GM23338 (cell line): ENCODE results near the gene ZNF470. TPM values are rescaled to one million over a fixed set of nuclear protein-coding genes. Genes with fewer than 3 reads are reported as not detected.

Experiments used
- ATAC-seq: fragments of 200-7000 bp; cut with Tn5 transposase; 3 replicates; pipeline ENCODE4 v1.9.1; 2020
- DNase-seq: peaks from one replicate; pipeline ENCODE4 v3.0.0-alpha.2; 2015; ENCODE audit warnings: low spot score
- H2AFZ ChIP-seq: fragments of 200-600 bp; sonication (generic); 2 replicates; pipeline ENCODE4 v1.8.0; 2016; ENCODE audit warnings: antibody characterized with exemption, mild to moderate bottlenecking, moderate library complexity
- H3F3A ChIP-seq: fragments of 200-600 bp; sonication (generic); replicated peaks from 2 replicates; pipeline ENCODE4 v1.8.0; 2017; ENCODE audit warnings: antibody characterized with exemption, mixed run types, low read depth
- H3K27ac ChIP-seq: fragments of 200-600 bp; sonication (generic); 2 replicates; pipeline ENCODE4 v1.6.1; 2016; ENCODE audit warnings: low read depth
- H3K27me3 ChIP-seq: fragments of 200-600 bp; sonication (generic); 2 replicates; pipeline ENCODE4 v1.8.0; 2016; ENCODE audit warnings: mild to moderate bottlenecking, mixed run types, moderate library complexity; ENCODE audit not compliant: insufficient read depth
- H3K36me3 ChIP-seq: fragments of 200-600 bp; sonication (generic); 2 replicates; pipeline ENCODE4 v1.8.0; 2016; ENCODE audit warnings: mild to moderate bottlenecking; ENCODE audit not compliant: insufficient read depth
- H3K4me1 ChIP-seq: fragments of 200-600 bp; sonication (generic); 2 replicates; pipeline ENCODE4 v1.8.0; 2016; ENCODE audit warnings: mild to moderate bottlenecking, moderate library complexity; ENCODE audit not compliant: insufficient read depth
- H3K4me2 ChIP-seq: fragments of 200-600 bp; sonication (generic); 2 replicates; pipeline ENCODE4 v1.7.1; 2017; ENCODE audit warnings: mixed run types
- H3K4me3 ChIP-seq: fragments of 200-600 bp; sonication (generic); 2 replicates; pipeline ENCODE4 v1.6.1; 2016; ENCODE audit warnings: mixed run types
- H3K79me2 ChIP-seq: fragments of 200-600 bp; sonication (generic); replicated peaks from 2 replicates; pipeline ENCODE4 v1.8.0; 2017; ENCODE audit warnings: mild to moderate bottlenecking; ENCODE audit not compliant: insufficient read depth
- H3K9me2 ChIP-seq: fragments of 200-600 bp; sonication (generic); 2 replicates; pipeline ENCODE4 v1.8.0; 2017; ENCODE audit not compliant: insufficient read depth
- H4K20me1 ChIP-seq: fragments of 200-600 bp; sonication (generic); replicated peaks from 2 replicates; pipeline ENCODE4 v1.8.0; 2017; ENCODE audit warnings: mild to moderate bottlenecking; ENCODE audit not compliant: insufficient read depth
- H3K27ac Mint-ChIP-seq: 2 replicates; pipeline ENCODE4 v1.8.0; 2020; ENCODE audit warnings: inconsistent platforms, mild to moderate bottlenecking, moderate library complexity, mixed read lengths
- H3K27me3 Mint-ChIP-seq: 3 replicates; pipeline ENCODE4 v1.8.0; 2022; ENCODE audit warnings: low read depth, mild to moderate bottlenecking, moderate library complexity, mixed read lengths, inconsistent platforms; ENCODE audit not compliant: insufficient read depth, poor library complexity
- H3K36me3 Mint-ChIP-seq: 3 replicates; pipeline ENCODE4 v1.8.0; 2021; ENCODE audit warnings: low read depth, mild to moderate bottlenecking, inconsistent platforms, moderate library complexity, mixed read lengths
- H3K4me1 Mint-ChIP-seq: 3 replicates; pipeline ENCODE4 v1.8.0; 2020; ENCODE audit warnings: mild to moderate bottlenecking, inconsistent platforms, mixed read lengths
- H3K4me3 Mint-ChIP-seq: 3 replicates; pipeline ENCODE4 v1.8.0; 2021; ENCODE audit warnings: moderate library complexity, mild to moderate bottlenecking, inconsistent platforms, mixed read lengths
- H3K9me3 Mint-ChIP-seq: 3 replicates; pipeline ENCODE4 v1.8.0; 2020; ENCODE audit warnings: moderate library complexity, mild to moderate bottlenecking, inconsistent platforms, mixed read lengths
- EZH2 ChIP-seq: fragments of 200-600 bp; sonication (generic); IDR thresholded peaks from one replicate; pipeline ENCODE4 v1.8.0; 2017; ENCODE audit warnings: antibody characterized with exemption, mild to moderate bottlenecking, low read depth; ENCODE audit not compliant: unreplicated experiment
- EZH2phosphoT487 ChIP-seq: fragments of 200-600 bp; sonication (generic); IDR thresholded peaks from one replicate; pipeline ENCODE4 v1.8.1; 2018; ENCODE audit warnings: antibody characterized with exemption; ENCODE audit not compliant: unreplicated experiment
- NANOG ChIP-seq: IDR thresholded peaks from 2 replicates; pipeline ENCODE4 v1.6.1; 2016; ENCODE audit warnings: antibody characterized with exemption, borderline replicate concordance
- POLR2AphosphoS5 ChIP-seq: IDR thresholded peaks from 2 replicates; pipeline ENCODE4 v1.6.1; 2016; ENCODE audit warnings: antibody characterized with exemption, low read depth
- STAT1 ChIP-seq: IDR thresholded peaks from one replicate; pipeline ENCODE4 v1.6.1; 2016; ENCODE audit warnings: antibody characterized with exemption; ENCODE audit not compliant: unreplicated experiment
- ZNF114 ChIP-seq: fragments of 250-450 bp; sonication (Bioruptor Pico); IDR thresholded peaks from 2 replicates; pipeline ENCODE4 v1.5.0; 2020; ENCODE audit warnings: mild to moderate bottlenecking, moderate library complexity
- ZNF331 ChIP-seq: fragments of 250-450 bp; sonication (Bioruptor Pico); IDR thresholded peaks from 2 replicates; pipeline ENCODE4 v1.5.0; 2020; ENCODE audit warnings: low read depth, mild to moderate bottlenecking, moderate library complexity
- ZNF462 ChIP-seq: fragments of 250-450 bp; sonication (Bioruptor Pico); IDR thresholded peaks from 2 replicates; pipeline ENCODE4 v1.5.0; 2020; ENCODE audit warnings: mild to moderate bottlenecking, moderate library complexity
- polyA plus RNA-seq: library from polyadenylated mRNA; unstranded; fragments of >200 nt; fragmentation: Nextera tagmentation; extraction: Ambion mirVana; gene quantifications from 2 replicates; pipeline ENCODE4 v1.2.1, GENCODE V29; 2016
- total RNA-seq: library from RNA; depleted of rRNA; stranded (reverse); fragments of >200 nt; shearing (Covaris generic); gene quantifications from 2 replicates; pipeline ENCODE4 v1.2.3, GENCODE V29; 2014
- TF ChIP-seq, protein P1 (sequence below): IDR thresholded peaks from 2 replicates; pipeline ENCODE4 v1.6.1; 2016; ENCODE audit warnings: antibody characterized with exemption

Gene ZNF470
- total and polyA plus RNA-seq, 2 experiments from 2014 or later: 5.6 to 8.7 TPM

DNA sequence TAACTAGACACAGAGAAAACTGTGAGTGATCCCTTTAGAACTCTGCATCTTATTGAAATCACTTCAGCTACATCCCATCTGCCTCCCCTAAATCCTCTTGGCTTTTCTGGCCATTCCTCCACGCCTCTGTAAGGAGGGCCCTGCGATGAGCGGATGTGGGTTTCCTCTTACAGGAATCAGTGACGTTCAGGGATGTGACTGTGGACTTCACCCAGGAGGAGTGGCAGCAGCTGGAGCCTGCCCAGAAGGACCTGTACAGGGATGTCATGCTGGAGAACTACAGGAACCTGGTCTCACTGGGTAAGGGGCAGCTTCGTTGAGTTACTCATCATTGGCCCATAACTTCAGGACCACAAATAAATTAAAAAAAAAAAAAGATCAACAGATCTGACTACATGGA lies 46.4 kb downstream of the ZNF470 start:
- Mint-ChIP-seq H3K4me3 (no peak overlapping the region), H3K4me1 (no peaks in the 10 kb centered on the region; the same call in 2 of the 3 replicates), H3K27me3 (peaks cover 5% of the 10 kb centered on the region), H3K36me3 (peaks cover 88% of the 10 kb centered on the region), H3K9me3 (peaks cover 94% of the 10 kb centered on the region), H3K27ac (no peak overlapping the region)
- ATAC-seq (no peak), DNase-seq (no peak)
- no peaks in the 10 kb centered on the region for H3K9me2 ChIP-seq
- no peaks in the 10 kb centered on the region for H3K4me1 ChIP-seq
- H3K4me3 ChIP-seq: no peak overlapping the region
- H3K36me3 ChIP-seq: no peaks in the 10 kb centered on the region
- no peak overlapping the region for H3K4me2 ChIP-seq
- H3K79me2 ChIP-seq: peaks cover 25% of the 10 kb centered on the region
- H3K27ac ChIP-seq: no peak overlapping the region
- H2AFZ ChIP-seq: no peak overlapping the region
- H4K20me1 ChIP-seq: no peaks in the 10 kb centered on the region
- no peaks in the 10 kb centered on the region for H3F3A ChIP-seq
- TF ChIP-seq EZH2 (no peak), STAT1 (no peak)
- H3K27me3 ChIP-seq: no peaks in the 10 kb centered on the region

DNA sequence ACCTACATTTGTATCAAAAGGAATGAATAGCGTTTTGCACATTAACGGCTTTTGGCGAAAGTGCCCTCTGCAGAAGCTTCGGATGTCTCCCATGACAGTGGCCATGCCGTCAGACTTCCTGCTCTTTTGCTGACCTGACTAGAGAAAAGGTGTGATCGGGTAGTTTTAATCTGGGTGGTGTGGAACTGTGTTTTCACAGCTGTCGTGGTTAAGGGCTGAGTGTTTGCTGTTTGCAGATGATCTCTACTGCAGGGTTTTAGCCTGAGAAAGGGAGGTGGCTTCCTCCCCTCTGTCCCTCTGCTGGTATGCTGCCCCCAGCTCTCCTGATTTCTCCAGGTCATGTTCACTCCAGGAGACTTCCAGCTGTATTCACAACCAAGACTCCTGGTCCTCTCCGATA lies 50.3 kb downstream of the ZNF470 start:
- Histone ChIP-seq H3K36me3 (no peaks in the 10 kb centered on the region), H3F3A (no peaks in the 10 kb centered on the region), H3K27ac (no peak overlapping the region), H3K9me2 (no peaks in the 10 kb centered on the region), H3K79me2 (peaks cover 11% of the 10 kb centered on the region; the same call in 1 of the 2 replicates), H2AFZ (no peak overlapping the region), H4K20me1 (no peaks in the 10 kb centered on the region), H3K4me3 (no peak overlapping the region), H3K4me1 (no peaks in the 10 kb centered on the region), H3K4me2 (no peak overlapping the region), H3K27me3 (no peaks in the 10 kb centered on the region)
- Mint-ChIP-seq H3K27ac (no peak overlapping the region), H3K27me3 (peaks cover 6% of the 10 kb centered on the region), H3K4me3 (no peak overlapping the region), H3K4me1 (no peaks in the 10 kb centered on the region), H3K9me3 (peaks cover 91% of the 10 kb centered on the region), H3K36me3 (peaks cover 93% of the 10 kb centered on the region)
- ATAC-seq (no peak), DNase-seq (no peak)
- no peak for TF ChIP-seq NANOG

DNA sequence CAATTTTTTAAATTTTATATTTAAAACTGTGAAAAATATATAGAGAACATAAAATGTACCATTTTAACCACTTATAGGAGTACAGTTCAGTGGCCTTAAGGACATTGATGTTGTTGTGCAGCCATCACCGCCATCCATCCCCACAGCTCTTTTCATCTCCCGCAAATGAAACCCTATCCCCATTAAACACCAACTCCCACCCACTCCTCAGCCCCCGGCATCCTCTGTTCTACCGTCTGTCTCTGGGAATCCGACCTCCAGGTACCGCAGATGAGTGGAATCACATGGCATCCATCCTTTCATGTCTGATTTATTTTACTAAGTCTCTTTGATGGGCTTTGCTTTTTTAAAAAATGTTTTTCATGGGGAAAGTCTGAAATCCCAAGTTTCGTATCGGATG lies 51.9 kb downstream of the ZNF470 start:
- Histone ChIP-seq H3K36me3 (no peaks in the 10 kb centered on the region), H3K27ac (no peak overlapping the region), H2AFZ (no peak overlapping the region), H3K79me2 (peaks cover 11% of the 10 kb centered on the region; the same call in 1 of the 2 replicates), H3K4me2 (no peak overlapping the region), H3K4me1 (no peaks in the 10 kb centered on the region), H3F3A (no peaks in the 10 kb centered on the region), H3K9me2 (no peaks in the 10 kb centered on the region), H3K27me3 (no peaks in the 10 kb centered on the region), H4K20me1 (no peaks in the 10 kb centered on the region), H3K4me3 (no peak overlapping the region)
- peaks cover 6% of the 10 kb centered on the region for H3K27me3 Mint-ChIP-seq
- ATAC-seq (no peak), DNase-seq (no peak)
- H3K9me3 Mint-ChIP-seq: peaks cover 90% of the 10 kb centered on the region
- H3K4me1 Mint-ChIP-seq: no peaks in the 10 kb centered on the region
- H3K4me3 Mint-ChIP-seq: no peak overlapping the region
- H3K27ac Mint-ChIP-seq: no peak overlapping the region
- peaks cover 94% of the 10 kb centered on the region for H3K36me3 Mint-ChIP-seq
- TF ChIP-seq, protein P1, sequence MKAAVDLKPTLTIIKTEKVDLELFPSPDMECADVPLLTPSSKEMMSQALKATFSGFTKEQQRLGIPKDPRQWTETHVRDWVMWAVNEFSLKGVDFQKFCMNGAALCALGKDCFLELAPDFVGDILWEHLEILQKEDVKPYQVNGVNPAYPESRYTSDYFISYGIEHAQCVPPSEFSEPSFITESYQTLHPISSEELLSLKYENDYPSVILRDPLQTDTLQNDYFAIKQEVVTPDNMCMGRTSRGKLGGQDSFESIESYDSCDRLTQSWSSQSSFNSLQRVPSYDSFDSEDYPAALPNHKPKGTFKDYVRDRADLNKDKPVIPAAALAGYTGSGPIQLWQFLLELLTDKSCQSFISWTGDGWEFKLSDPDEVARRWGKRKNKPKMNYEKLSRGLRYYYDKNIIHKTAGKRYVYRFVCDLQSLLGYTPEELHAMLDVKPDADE: no peak
- no peak for TF ChIP-seq NANOG
- TF ChIP-seq ZNF114 (CRISPR knock-in tag): no peak
- TF ChIP-seq EZH2phosphoT487: no peak
- no peak for TF ChIP-seq ZNF462 (CRISPR knock-in tag)
- no peak for TF ChIP-seq EZH2
- no peak for TF ChIP-seq STAT1
- TF ChIP-seq POLR2AphosphoS5: no peak
- TF ChIP-seq ZNF331 (CRISPR knock-in tag): no peak
